SK-N-SH treated with all-trans-retinoic acid at 6 μM for 48 hours (cell line): ENCODE data around the gene TMEM164.
A peak's percentile ranks its signal among the peaks of the same experiment; 100 is the strongest.

Experiments
- ATAC-seq: fragments of 200-7000 bp; cut with Tn5 transposase; 3 replicates; pipeline ENCODE4 v1.9.1; 2020; ENCODE audit warnings: mild to moderate bottlenecking, moderate library complexity
- ARNTL ChIP-seq: fragments of 450-650 bp; formaldehyde crosslinking; IDR thresholded peaks from 2 replicates; pipeline ENCODE4 v1.5.0; 2020; ENCODE audit warnings: low read depth, mild to moderate bottlenecking, moderate library complexity, borderline replicate concordance
- BACH2 ChIP-seq: fragments of 250-450 bp; sonication (Bioruptor Pico); IDR thresholded peaks from 2 replicates; pipeline ENCODE4 v1.9.0; 2021; ENCODE audit warnings: mild to moderate bottlenecking, borderline replicate concordance
- CSDC2 ChIP-seq: fragments of 250-450 bp; sonication (Bioruptor Pico); IDR thresholded peaks from 2 replicates; pipeline ENCODE4 v1.5.0; 2020; ENCODE audit warnings: mild to moderate bottlenecking, moderate library complexity
- GLIS3 ChIP-seq: fragments of 250-450 bp; sonication (Bioruptor Pico); IDR thresholded peaks from 2 replicates; pipeline ENCODE4 v1.5.0; 2020; ENCODE audit warnings: mild to moderate bottlenecking, moderate library complexity
- ISL1 ChIP-seq: fragments of 250-450 bp; sonication (Bioruptor Pico); IDR thresholded peaks from 2 replicates; pipeline ENCODE4 v2.1.2; 2022; ENCODE audit warnings: mild to moderate bottlenecking, moderate library complexity
- OSR1 ChIP-seq: fragments of 250-450 bp; sonication (Bioruptor Pico); IDR thresholded peaks from 2 replicates; pipeline ENCODE4 v1.8.0; 2022; ENCODE audit warnings: moderate library complexity, mild to moderate bottlenecking, inconsistent platforms
- PPARA ChIP-seq: fragments of 250-450 bp; sonication (Bioruptor Pico); IDR thresholded peaks from 2 replicates; pipeline ENCODE4 v1.5.0; 2020; ENCODE audit warnings: mild to moderate bottlenecking, borderline replicate concordance
- RARB ChIP-seq: fragments of 250-450 bp; sonication (Bioruptor Pico); IDR thresholded peaks from 2 replicates; pipeline ENCODE4 v1.8.0; 2021; ENCODE audit warnings: mild to moderate bottlenecking, moderate library complexity
- TCF4 ChIP-seq: fragments of 250-450 bp; sonication (Bioruptor Pico); IDR thresholded peaks from 2 replicates; pipeline ENCODE4 v1.8.0; 2021; ENCODE audit warnings: mild to moderate bottlenecking, moderate library complexity, borderline replicate concordance
- TOX ChIP-seq: fragments of 250-450 bp; sonication (Bioruptor Pico); IDR thresholded peaks from 2 replicates; pipeline ENCODE4 v1.8.0; 2021; ENCODE audit warnings: mild to moderate bottlenecking, moderate library complexity, borderline replicate concordance
- ZFP30 ChIP-seq: fragments of 450-650 bp; formaldehyde crosslinking; IDR thresholded peaks from 2 replicates; pipeline ENCODE4 v1.5.0; 2022; ENCODE audit warnings: mild to moderate bottlenecking, moderate library complexity
- ZNF565 ChIP-seq: fragments of 450-650 bp; formaldehyde crosslinking; conservative IDR thresholded peaks from 2 replicates; pipeline ENCODE4 v1.5.0; 2020; ENCODE audit warnings: low read depth, mild to moderate bottlenecking, moderate library complexity
- ZNF70 ChIP-seq: fragments of 450-650 bp; formaldehyde crosslinking; IDR thresholded peaks from 2 replicates; pipeline ENCODE4 v1.5.0; 2020; ENCODE audit warnings: mild to moderate bottlenecking, moderate library complexity
- ZNF8 ChIP-seq: fragments of 450-650 bp; formaldehyde crosslinking; IDR thresholded peaks from 2 replicates; pipeline ENCODE4 v1.5.0; 2020; ENCODE audit warnings: mild to moderate bottlenecking, moderate library complexity
- TF ChIP-seq, protein P1 (sequence below): fragments of 250-450 bp; sonication (Bioruptor Pico); IDR thresholded peaks from 2 replicates; pipeline ENCODE4 v1.8.0; 2020; ENCODE audit warnings: mild to moderate bottlenecking, moderate library complexity, borderline replicate concordance
- TF ChIP-seq, protein P2 (sequence below): fragments of 250-450 bp; sonication (Bioruptor Pico); IDR thresholded peaks from 2 replicates; pipeline ENCODE4 v1.5.1; 2021; ENCODE audit warnings: mild to moderate bottlenecking, moderate library complexity
- TF ChIP-seq, protein P3 (sequence below): fragments of 250-450 bp; sonication (Bioruptor Pico); IDR thresholded peaks from 2 replicates; pipeline ENCODE4 v1.5.1; 2020; ENCODE audit warnings: low read depth, mild to moderate bottlenecking, moderate library complexity
- TF ChIP-seq, protein P4 (sequence below): fragments of 250-450 bp; sonication (Bioruptor Pico); IDR thresholded peaks from 2 replicates; pipeline ENCODE4 v1.8.0; 2021; ENCODE audit warnings: low read depth, mild to moderate bottlenecking, moderate library complexity, borderline replicate concordance
- TF ChIP-seq, protein P5 (sequence below): fragments of 250-450 bp; sonication (Bioruptor Pico); IDR thresholded peaks from 2 replicates; pipeline ENCODE4 v1.5.0; 2020; ENCODE audit warnings: mild to moderate bottlenecking, moderate library complexity

The TMEM164 gene

DNA sequence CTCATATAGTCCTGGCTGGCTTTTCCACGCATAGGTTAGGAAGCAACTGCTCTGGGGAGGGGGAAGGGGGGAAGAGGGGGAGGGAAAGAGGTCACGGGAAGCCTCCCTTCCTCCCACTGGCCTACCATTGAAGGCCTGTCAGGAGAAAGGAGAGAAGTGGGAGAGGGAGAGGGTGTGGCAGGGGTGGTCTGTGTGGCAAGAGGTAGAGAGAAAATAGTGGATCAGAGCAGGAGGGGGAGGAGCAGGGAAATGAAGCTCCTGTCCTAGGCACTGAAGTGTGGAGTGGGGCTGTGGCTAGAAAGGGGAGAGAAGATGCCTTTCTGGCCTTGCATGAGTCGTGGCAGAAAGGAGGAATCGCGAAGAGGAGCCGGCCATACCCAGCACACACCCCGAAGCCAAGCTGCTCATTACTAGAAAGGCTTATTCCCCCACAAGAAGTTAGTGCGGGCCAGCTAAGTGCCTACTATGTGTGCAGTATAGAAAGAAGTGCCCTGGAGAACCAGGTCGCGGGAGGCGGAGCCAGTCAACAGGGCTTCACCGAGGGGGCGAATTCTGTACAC is 1.1 kb upstream of the TMEM164 start:
- ATAC-seq = no peak; the same call in 2 of the 3 replicates
- TF ChIP-seq, protein P1, sequence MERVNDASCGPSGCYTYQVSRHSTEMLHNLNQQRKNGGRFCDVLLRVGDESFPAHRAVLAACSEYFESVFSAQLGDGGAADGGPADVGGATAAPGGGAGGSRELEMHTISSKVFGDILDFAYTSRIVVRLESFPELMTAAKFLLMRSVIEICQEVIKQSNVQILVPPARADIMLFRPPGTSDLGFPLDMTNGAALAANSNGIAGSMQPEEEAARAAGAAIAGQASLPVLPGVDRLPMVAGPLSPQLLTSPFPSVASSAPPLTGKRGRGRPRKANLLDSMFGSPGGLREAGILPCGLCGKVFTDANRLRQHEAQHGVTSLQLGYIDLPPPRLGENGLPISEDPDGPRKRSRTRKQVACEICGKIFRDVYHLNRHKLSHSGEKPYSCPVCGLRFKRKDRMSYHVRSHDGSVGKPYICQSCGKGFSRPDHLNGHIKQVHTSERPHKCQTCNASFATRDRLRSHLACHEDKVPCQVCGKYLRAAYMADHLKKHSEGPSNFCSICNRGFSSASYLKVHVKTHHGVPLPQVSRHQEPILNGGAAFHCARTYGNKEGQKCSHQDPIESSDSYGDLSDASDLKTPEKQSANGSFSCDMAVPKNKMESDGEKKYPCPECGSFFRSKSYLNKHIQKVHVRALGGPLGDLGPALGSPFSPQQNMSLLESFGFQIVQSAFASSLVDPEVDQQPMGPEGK (CRISPR knock-in tag) = no peak

DNA sequence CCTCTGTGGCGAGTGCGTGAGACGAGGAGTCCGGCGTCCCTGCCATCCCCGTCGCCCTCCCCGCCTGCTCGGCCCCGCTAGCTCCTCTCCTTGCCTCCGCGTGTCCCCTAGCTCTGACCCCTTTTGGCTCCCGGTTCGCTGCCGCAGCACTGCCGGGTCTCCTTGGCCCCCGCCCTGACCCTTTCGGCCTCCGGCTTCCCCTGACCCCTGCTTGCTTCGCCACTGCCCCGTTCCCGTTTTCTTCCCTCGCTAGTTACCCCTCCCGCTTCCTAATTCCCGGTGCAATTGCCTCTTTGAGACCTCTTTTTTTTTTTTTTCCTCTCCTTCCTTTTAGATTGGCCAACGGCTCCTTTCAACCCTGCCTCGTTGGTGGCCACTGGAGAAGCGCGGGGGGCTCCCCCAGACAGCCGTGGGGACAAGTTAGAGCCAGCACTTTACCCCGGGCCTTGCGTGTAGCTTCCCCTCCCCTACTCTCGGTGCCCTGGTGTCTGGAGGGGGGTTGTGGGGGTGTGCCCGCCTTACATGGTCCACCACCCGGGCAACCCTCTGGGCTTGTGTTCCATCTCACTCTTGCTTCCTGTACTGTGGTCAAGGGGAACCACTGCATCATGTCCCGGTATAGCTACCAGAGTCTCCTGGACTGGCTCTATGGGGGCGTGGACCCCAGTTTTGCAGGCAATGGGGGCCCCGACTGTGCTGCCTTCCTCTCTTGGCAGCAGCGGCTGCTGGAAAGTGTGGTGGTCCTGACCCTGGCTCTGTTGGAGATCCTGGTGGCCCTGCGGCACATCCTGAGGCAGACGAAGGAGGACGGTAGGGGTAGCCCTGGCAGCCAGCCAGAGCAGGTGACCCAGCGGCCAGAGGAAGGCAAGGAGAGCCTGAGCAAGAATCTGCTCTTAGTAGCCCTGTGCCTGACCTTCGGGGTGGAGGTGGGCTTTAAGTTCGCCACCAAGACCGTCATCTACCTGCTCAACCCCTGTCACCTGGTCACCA is 548 bp downstream of the TMEM164 start:
- ATAC-seq = peak; percentile 9
- TF ChIP-seq OSR1 (CRISPR knock-in tag) (no peak), ZFP30 (CRISPR knock-in tag) (no peak), ZNF70 (CRISPR knock-in tag) (no peak), GLIS3 (CRISPR knock-in tag) (no peak), ZNF8 (CRISPR knock-in tag) (no peak), ARNTL (CRISPR knock-in tag) (no peak), RARB (no peak), PPARA (CRISPR knock-in tag) (no peak), TOX (CRISPR knock-in tag) (no peak), CSDC2 (CRISPR knock-in tag) (no peak), BACH2 (no peak), TCF4 (no peak), ISL1 (CRISPR knock-in tag) (no peak), ZNF565 (CRISPR knock-in tag) (no peak)
- TF ChIP-seq, protein P2, sequence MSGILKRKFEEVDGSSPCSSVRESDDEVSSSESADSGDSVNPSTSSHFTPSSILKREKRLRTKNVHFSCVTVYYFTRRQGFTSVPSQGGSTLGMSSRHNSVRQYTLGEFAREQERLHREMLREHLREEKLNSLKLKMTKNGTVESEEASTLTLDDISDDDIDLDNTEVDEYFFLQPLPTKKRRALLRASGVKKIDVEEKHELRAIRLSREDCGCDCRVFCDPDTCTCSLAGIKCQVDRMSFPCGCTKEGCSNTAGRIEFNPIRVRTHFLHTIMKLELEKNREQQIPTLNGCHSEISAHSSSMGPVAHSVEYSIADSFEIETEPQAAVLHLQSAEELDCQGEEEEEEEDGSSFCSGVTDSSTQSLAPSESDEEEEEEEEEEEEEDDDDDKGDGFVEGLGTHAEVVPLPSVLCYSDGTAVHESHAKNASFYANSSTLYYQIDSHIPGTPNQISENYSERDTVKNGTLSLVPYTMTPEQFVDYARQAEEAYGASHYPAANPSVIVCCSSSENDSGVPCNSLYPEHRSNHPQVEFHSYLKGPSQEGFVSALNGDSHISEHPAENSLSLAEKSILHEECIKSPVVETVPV (CRISPR knock-in tag) = no peak
- TF ChIP-seq, protein P3, sequence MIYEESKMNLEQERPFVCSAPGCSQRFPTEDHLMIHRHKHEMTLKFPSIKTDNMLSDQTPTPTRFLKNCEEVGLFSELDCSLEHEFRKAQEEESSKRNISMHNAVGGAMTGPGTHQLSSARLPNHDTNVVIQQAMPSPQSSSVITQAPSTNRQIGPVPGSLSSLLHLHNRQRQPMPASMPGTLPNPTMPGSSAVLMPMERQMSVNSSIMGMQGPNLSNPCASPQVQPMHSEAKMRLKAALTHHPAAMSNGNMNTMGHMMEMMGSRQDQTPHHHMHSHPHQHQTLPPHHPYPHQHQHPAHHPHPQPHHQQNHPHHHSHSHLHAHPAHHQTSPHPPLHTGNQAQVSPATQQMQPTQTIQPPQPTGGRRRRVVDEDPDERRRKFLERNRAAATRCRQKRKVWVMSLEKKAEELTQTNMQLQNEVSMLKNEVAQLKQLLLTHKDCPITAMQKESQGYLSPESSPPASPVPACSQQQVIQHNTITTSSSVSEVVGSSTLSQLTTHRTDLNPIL (CRISPR knock-in tag) = no peak
- TF ChIP-seq, protein P1 (CRISPR knock-in tag) = no peak
- TF ChIP-seq, protein P4, sequence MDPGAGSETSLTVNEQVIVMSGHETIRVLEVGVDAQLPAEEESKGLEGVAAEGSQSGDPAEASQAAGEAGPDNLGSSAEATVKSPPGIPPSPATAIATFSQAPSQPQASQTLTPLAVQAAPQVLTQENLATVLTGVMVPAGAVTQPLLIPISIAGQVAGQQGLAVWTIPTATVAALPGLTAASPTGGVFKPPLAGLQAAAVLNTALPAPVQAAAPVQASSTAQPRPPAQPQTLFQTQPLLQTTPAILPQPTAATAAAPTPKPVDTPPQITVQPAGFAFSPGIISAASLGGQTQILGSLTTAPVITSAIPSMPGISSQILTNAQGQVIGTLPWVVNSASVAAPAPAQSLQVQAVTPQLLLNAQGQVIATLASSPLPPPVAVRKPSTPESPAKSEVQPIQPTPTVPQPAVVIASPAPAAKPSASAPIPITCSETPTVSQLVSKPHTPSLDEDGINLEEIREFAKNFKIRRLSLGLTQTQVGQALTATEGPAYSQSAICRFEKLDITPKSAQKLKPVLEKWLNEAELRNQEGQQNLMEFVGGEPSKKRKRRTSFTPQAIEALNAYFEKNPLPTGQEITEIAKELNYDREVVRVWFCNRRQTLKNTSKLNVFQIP (CRISPR knock-in tag) = no peak
- TF ChIP-seq, protein P5, sequence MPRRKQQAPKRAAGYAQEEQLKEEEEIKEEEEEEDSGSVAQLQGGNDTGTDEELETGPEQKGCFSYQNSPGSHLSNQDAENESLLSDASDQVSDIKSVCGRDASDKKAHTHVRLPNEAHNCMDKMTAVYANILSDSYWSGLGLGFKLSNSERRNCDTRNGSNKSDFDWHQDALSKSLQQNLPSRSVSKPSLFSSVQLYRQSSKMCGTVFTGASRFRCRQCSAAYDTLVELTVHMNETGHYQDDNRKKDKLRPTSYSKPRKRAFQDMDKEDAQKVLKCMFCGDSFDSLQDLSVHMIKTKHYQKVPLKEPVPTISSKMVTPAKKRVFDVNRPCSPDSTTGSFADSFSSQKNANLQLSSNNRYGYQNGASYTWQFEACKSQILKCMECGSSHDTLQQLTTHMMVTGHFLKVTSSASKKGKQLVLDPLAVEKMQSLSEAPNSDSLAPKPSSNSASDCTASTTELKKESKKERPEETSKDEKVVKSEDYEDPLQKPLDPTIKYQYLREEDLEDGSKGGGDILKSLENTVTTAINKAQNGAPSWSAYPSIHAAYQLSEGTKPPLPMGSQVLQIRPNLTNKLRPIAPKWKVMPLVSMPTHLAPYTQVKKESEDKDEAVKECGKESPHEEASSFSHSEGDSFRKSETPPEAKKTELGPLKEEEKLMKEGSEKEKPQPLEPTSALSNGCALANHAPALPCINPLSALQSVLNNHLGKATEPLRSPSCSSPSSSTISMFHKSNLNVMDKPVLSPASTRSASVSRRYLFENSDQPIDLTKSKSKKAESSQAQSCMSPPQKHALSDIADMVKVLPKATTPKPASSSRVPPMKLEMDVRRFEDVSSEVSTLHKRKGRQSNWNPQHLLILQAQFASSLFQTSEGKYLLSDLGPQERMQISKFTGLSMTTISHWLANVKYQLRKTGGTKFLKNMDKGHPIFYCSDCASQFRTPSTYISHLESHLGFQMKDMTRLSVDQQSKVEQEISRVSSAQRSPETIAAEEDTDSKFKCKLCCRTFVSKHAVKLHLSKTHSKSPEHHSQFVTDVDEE (CRISPR knock-in tag) = no peak
